PC-3 (cell line): Measurements from ENCODE around the gene USP9X. TPM values are rescaled to one million over a fixed set of nuclear protein-coding genes. Genes with fewer than 3 reads are reported as not detected.

ENCODE experiments used
- ATAC-seq: fragments of 200-7000 bp; cut with Tn5 transposase; 2 replicates; pipeline ENCODE4 v1.9.1; 2020; ENCODE audit warnings: mild to moderate bottlenecking, moderate library complexity
- BruUV-seq: library from RNA; stranded (reverse); fragments of 400-500 nt; replicated peaks from 2 replicates; lab custom pipeline; 2021; lab: Mats Ljungman, UMichigan
- CTCF ChIA-PET: fragments of 300-600 bp; sonication (Branson Sonifier 250); formaldehyde crosslinking; loops from one replicate; lab custom pipeline; 2022; ENCODE audit warnings: antibody characterized with exemption; lab: Charles Lee
- POLR2A ChIA-PET: fragments of 300-600 bp; sonication (Branson Sonifier 250); formaldehyde crosslinking; loops from one replicate; lab custom pipeline; 2022; ENCODE audit warnings: antibody characterized with exemption; ENCODE audit not compliant: unreplicated experiment; lab: Charles Lee
- DNase-seq: peaks from one replicate; pipeline ENCODE4 v3.0.0-alpha.2; 2015
- H2AFZ ChIP-seq: fragments of 300-600 bp; sonication (generic); 2 replicates; pipeline ENCODE4 v1.6.0; 2016; ENCODE audit warnings: antibody characterized with exemption, low read length
- H3F3A ChIP-seq: fragments of 300-600 bp; sonication (generic); one replicate; pipeline ENCODE4 v1.6.0; 2017; ENCODE audit warnings: antibody characterized with exemption, low read length, control low read depth, mild to moderate bottlenecking; ENCODE audit not compliant: unreplicated experiment
- H3K27ac ChIP-seq: fragments of 300-600 bp; sonication (generic); 2 replicates; pipeline ENCODE4 v1.5.1; 2016; ENCODE audit warnings: mild to moderate bottlenecking, low read length
- H3K27me3 ChIP-seq: fragments of 300-600 bp; sonication (generic); 2 replicates; pipeline ENCODE4 v1.6.1; 2016; ENCODE audit warnings: low read length, mixed read lengths
- H3K36me3 ChIP-seq: fragments of 300-600 bp; sonication (generic); 2 replicates; pipeline ENCODE4 v1.6.1; 2016; ENCODE audit warnings: low read depth, mixed run types, low read length, mixed read lengths
- H3K4me1 ChIP-seq: fragments of 300-600 bp; sonication (generic); 2 replicates; pipeline ENCODE4 v1.5.1; 2016; ENCODE audit warnings: low read length; ENCODE audit not compliant: insufficient read depth
- H3K4me2 ChIP-seq: fragments of 300-600 bp; sonication (generic); 2 replicates; pipeline ENCODE4 v1.6.0; 2016; ENCODE audit warnings: low read length
- H3K4me3 ChIP-seq: fragments of 300-600 bp; sonication (generic); 2 replicates; pipeline ENCODE4 v1.5.1; 2016; ENCODE audit warnings: mild to moderate bottlenecking, low read length, mixed read lengths
- H3K79me2 ChIP-seq: fragments of 300-600 bp; sonication (generic); 2 replicates; pipeline ENCODE4 v1.6.1; 2017; ENCODE audit warnings: low read length, mixed read lengths
- H3K9ac ChIP-seq: fragments of 300-600 bp; sonication (generic); 2 replicates; pipeline ENCODE4 v1.6.0; 2016; ENCODE audit warnings: mild to moderate bottlenecking, low read length
- H3K9me2 ChIP-seq: fragments of 300-600 bp; sonication (generic); replicated peaks from 2 replicates; pipeline ENCODE4 v1.6.1; 2016; ENCODE audit warnings: mixed run types, low read length, mixed read lengths
- H3K9me3 ChIP-seq: fragments of 300-600 bp; sonication (generic); 2 replicates; pipeline ENCODE4 v1.6.1; 2016; ENCODE audit warnings: low read length, mixed read lengths
- H4K20me1 ChIP-seq: fragments of 300-600 bp; sonication (generic); 2 replicates; pipeline ENCODE4 v1.6.1; 2016; ENCODE audit warnings: low read length, mixed read lengths
- EZH2 ChIP-seq: fragments of 300-600 bp; sonication (generic); IDR thresholded peaks from one replicate; pipeline ENCODE4 v1.6.1; 2017; ENCODE audit warnings: antibody characterized with exemption, mild to moderate bottlenecking, low read length; ENCODE audit not compliant: unreplicated experiment
- EZH2phosphoT487 ChIP-seq: fragments of 300-600 bp; sonication (generic); IDR thresholded peaks from 2 replicates; pipeline ENCODE4 v1.6.1; 2018; ENCODE audit warnings: mild to moderate bottlenecking, antibody characterized with exemption, low read length, borderline replicate concordance
- intact Hi-C: fragments of 100-400 bp; cut with micrococcal nuclease; formaldehyde crosslinking; loops from 2 replicates; pipeline ENCODE4 v1.9.0; 2023
- total RNA-seq: library from RNA; depleted of rRNA; stranded (reverse); fragments of >200 nt; gene quantifications from 2 replicates; pipeline ENCODE4 v1.2.3, GENCODE V29; 2014
- TF ChIP-seq, protein P1 (sequence below): fragments of 300-600 bp; sonication (generic); conservative IDR thresholded peaks from 2 replicates; pipeline ENCODE4 v1.5.1; 2017; ENCODE audit warnings: antibody characterized with exemption, low read depth, mild to moderate bottlenecking, low read length

USP9X gene
- total RNA-seq, 1 experiment from 2014 or later: 63.5 TPM

DNA sequence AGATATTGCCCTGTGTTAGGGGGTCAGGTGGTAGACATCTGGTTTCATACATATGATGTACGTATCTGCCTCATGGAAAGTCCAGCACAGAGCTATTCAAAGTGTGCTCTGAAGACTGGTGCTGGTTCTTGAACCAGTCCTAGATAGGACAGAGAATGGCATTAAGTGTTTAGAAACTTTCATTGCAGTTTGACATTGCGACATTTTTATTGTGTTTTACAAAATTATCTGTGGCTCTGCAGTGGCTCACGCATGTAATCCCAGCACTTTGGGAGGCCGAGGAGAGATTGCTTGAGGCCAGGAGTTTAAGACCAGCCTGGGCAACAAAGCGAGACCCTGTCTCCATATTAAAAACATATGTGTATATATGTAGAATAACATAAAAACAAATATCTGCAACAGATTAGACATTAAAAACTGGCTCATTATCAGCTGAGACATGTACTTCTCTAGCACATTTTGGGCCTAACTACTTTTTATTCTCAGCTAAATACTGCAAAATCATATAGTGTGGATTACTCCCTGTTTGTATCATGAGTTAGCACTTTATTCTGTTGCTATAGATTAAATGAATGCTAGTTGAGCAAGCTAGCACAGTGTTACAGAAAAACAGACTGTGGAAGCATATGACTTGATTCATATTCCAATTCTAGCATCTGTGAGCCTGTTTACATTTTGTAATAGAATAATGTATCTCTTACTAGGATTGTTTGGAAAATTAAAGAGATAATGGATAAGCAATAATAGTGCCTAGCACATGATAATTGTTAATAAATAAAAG lies 57.1 kb downstream of the USP9X start:
- H3K36me3 ChIP-seq: peaks cover 31% of the 10 kb centered on the region; the same call in 1 of the 2 replicates
- H3K9me3 ChIP-seq: no peaks in the 10 kb centered on the region
- peaks cover 15% of the 10 kb centered on the region for H4K20me1 ChIP-seq
- H3F3A ChIP-seq: peaks cover 4% of the 10 kb centered on the region
- H3K27me3 ChIP-seq: no peaks in the 10 kb centered on the region
- no peak overlapping the region for H3K4me3 ChIP-seq
- no peak overlapping the region for H3K4me2 ChIP-seq
- TF ChIP-seq EZH2 (no peak), EZH2phosphoT487 (no peak)
- TF ChIP-seq, protein P1, sequence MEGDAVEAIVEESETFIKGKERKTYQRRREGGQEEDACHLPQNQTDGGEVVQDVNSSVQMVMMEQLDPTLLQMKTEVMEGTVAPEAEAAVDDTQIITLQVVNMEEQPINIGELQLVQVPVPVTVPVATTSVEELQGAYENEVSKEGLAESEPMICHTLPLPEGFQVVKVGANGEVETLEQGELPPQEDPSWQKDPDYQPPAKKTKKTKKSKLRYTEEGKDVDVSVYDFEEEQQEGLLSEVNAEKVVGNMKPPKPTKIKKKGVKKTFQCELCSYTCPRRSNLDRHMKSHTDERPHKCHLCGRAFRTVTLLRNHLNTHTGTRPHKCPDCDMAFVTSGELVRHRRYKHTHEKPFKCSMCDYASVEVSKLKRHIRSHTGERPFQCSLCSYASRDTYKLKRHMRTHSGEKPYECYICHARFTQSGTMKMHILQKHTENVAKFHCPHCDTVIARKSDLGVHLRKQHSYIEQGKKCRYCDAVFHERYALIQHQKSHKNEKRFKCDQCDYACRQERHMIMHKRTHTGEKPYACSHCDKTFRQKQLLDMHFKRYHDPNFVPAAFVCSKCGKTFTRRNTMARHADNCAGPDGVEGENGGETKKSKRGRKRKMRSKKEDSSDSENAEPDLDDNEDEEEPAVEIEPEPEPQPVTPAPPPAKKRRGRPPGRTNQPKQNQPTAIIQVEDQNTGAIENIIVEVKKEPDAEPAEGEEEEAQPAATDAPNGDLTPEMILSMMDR: no peak
- no peak overlapping the region for H2AFZ ChIP-seq
- H3K9me2 ChIP-seq: no peaks in the 10 kb centered on the region
- ATAC-seq (no peak), DNase-seq (no peak)
- ChIA-PET POLR2A (no interaction called here), CTCF (no interaction called here)
- H3K4me1 ChIP-seq: peaks cover 21% of the 10 kb centered on the region
- peaks cover 26% of the 10 kb centered on the region for H3K79me2 ChIP-seq
- H3K9ac ChIP-seq: no peak overlapping the region
- no peak overlapping the region for H3K27ac ChIP-seq
- intact Hi-C loops: no loop called here
- BruUV-seq: no TSS peak

- H3K36me3 ChIP-seq: peaks cover 41% of the 10 kb centered on the region; the same call in 1 of the 2 replicates
- no peaks in the 10 kb centered on the region for H3K9me2 ChIP-seq
- no peaks in the 10 kb centered on the region for H3K27me3 ChIP-seq
- ChIA-PET CTCF (no interaction called here), POLR2A (no interaction called here)
- H3K4me1 ChIP-seq: peaks cover 37% of the 10 kb centered on the region
- intact Hi-C loops: no loop called here
- no peaks in the 10 kb centered on the region for H3K9me3 ChIP-seq
- ATAC-seq (no peak), DNase-seq (no peak)
- H3K79me2 ChIP-seq: peaks cover 15% of the 10 kb centered on the region
- no TSS peak for BruUV-seq
- TF ChIP-seq EZH2: no peak
- TF ChIP-seq, protein P1: no peak
- TF ChIP-seq EZH2phosphoT487: no peak
- no peak overlapping the region for H3K4me3 ChIP-seq
- no peak overlapping the region for H2AFZ ChIP-seq
- no peak overlapping the region for H3K9ac ChIP-seq
- H3K4me2 ChIP-seq: no peak overlapping the region
- H3K27ac ChIP-seq: no peak overlapping the region
- peaks cover 4% of the 10 kb centered on the region for H3F3A ChIP-seq
- peaks cover 15% of the 10 kb centered on the region for H4K20me1 ChIP-seq
Measured at GRCh38 chrX:41144873-41145272, 59.6 kb downstream of the USP9X start.
